ENCODE measurements around the gene B4GALNT4.
"Not testable (repeated sequence)": the region's sequence is repeated elsewhere in the genome, so short reads cannot be mapped to it uniquely, and the experiment has no call there.

Gene B4GALNT4

GRCh38 chr11:385594-386351, 16.5 kb downstream of the B4GALNT4 start:
- no peaks in the 10 kb centered on the region for H3K27me3 ChIP-seq (ENCODE audit: control insufficient read depth, insufficient read depth, low read length, poor library complexity, severe bottlenecking)
- no peaks in the 10 kb centered on the region for H3K9me3 ChIP-seq (ENCODE audit: control insufficient read depth, low read length)
- H3K4me1 ChIP-seq (ENCODE audit: control insufficient read depth, insufficient read depth, low read length) = no peaks in the 10 kb centered on the region
- H3K4me3 ChIP-seq (ENCODE audit: insufficient read depth, low read depth, low read length) = no peak overlapping the region
- H3K27ac ChIP-seq (ENCODE audit: insufficient read depth, low read depth, low read length, poor library complexity, severe bottlenecking) = no peak overlapping the region
- WGBS, 2 experiments = 91% methylated on average over 18 to 19 of the region's 19 CpGs
- H3K36me3 ChIP-seq (ENCODE audit: control insufficient read depth, insufficient read depth, low read length) = peaks cover 2% of the 10 kb centered on the region

GRCh38 chr11:386483-386882, 17.2 kb downstream of the B4GALNT4 start:
- H3K36me3 ChIP-seq (ENCODE audit: control insufficient read depth, insufficient read depth, low read length) = no peaks in the 10 kb centered on the region
- H3K27ac ChIP-seq (ENCODE audit: insufficient read depth, low read depth, low read length, poor library complexity, severe bottlenecking) = no peak overlapping the region
- H3K4me1 ChIP-seq (ENCODE audit: control insufficient read depth, insufficient read depth, low read length) = no peaks in the 10 kb centered on the region
- H3K27me3 ChIP-seq (ENCODE audit: control insufficient read depth, insufficient read depth, low read length, poor library complexity, severe bottlenecking) = no peaks in the 10 kb centered on the region
- H3K9me3 ChIP-seq (ENCODE audit: control insufficient read depth, low read length) = no peaks in the 10 kb centered on the region
- WGBS, 2 experiments = 86 to 90% methylated on average over 6 of the region's 6 CpGs
- no peak overlapping the region for H3K4me3 ChIP-seq (ENCODE audit: insufficient read depth, low read depth, low read length)

GRCh38 chr11:387193-387793, 18.0 kb downstream of the B4GALNT4 start:
- WGBS, 2 experiments = 75 to 83% methylated on average over 4 of the region's 4 CpGs

GRCh38 chr11:389369-389768, 20.1 kb downstream of the B4GALNT4 start:
- not testable (repeated sequence) for H3K9me3 ChIP-seq (ENCODE audit: control insufficient read depth, low read length); H3K36me3 ChIP-seq (ENCODE audit: control insufficient read depth, insufficient read depth, low read length)
- WGBS, 2 experiments = 91 to 95% methylated on average over 15 of the region's 17 CpGs

More at GRCh38 chr11:387193-387793, 18.0 kb downstream of the B4GALNT4 start:
- no peaks in the 10 kb centered on the region for H3K9me3 ChIP-seq (ENCODE audit: control insufficient read depth, low read length)
- H3K27ac ChIP-seq (ENCODE audit: insufficient read depth, low read depth, low read length, poor library complexity, severe bottlenecking) = no peak overlapping the region
- H3K27me3 ChIP-seq (ENCODE audit: control insufficient read depth, insufficient read depth, low read length, poor library complexity, severe bottlenecking) = no peaks in the 10 kb centered on the region
- no peak overlapping the region for H3K4me3 ChIP-seq (ENCODE audit: insufficient read depth, low read depth, low read length)
- H3K36me3 ChIP-seq (ENCODE audit: control insufficient read depth, insufficient read depth, low read length) = no peaks in the 10 kb centered on the region
- no peaks in the 10 kb centered on the region for H3K4me1 ChIP-seq (ENCODE audit: control insufficient read depth, insufficient read depth, low read length)

GRCh38 chr11:390175-390574, 20.9 kb downstream of the B4GALNT4 start:
- no peaks in the 10 kb centered on the region for H3K36me3 ChIP-seq (ENCODE audit: control insufficient read depth, insufficient read depth, low read length)
- H3K9me3 ChIP-seq (ENCODE audit: control insufficient read depth, low read length) = no peaks in the 10 kb centered on the region
- WGBS, 2 experiments = 75 to 78% methylated on average over 6 of the region's 11 CpGs
- no peak overlapping the region for H3K4me3 ChIP-seq (ENCODE audit: insufficient read depth, low read depth, low read length)
- H3K27ac ChIP-seq (ENCODE audit: insufficient read depth, low read depth, low read length, poor library complexity, severe bottlenecking) = no peak overlapping the region
- H3K27me3 ChIP-seq (ENCODE audit: control insufficient read depth, insufficient read depth, low read length, poor library complexity, severe bottlenecking) = no peaks in the 10 kb centered on the region
- H3K4me1 ChIP-seq (ENCODE audit: control insufficient read depth, insufficient read depth, low read length) = no peaks in the 10 kb centered on the region

More at GRCh38 chr11:389369-389768, 20.1 kb downstream of the B4GALNT4 start:
- H3K4me1 ChIP-seq (ENCODE audit: control insufficient read depth, insufficient read depth, low read length); H3K27me3 ChIP-seq (ENCODE audit: control insufficient read depth, insufficient read depth, low read length, poor library complexity, severe bottlenecking); H3K27ac ChIP-seq (ENCODE audit: insufficient read depth, low read depth, low read length, poor library complexity, severe bottlenecking); H3K4me3 ChIP-seq (ENCODE audit: insufficient read depth, low read depth, low read length): not testable (repeated sequence)

GRCh38 chr11:391117-392017, 22.1 kb downstream of the B4GALNT4 start:
- Histone ChIP-seq H3K27ac (ENCODE audit: insufficient read depth, low read depth, low read length, poor library complexity, severe bottlenecking) (no peak overlapping the region), H3K9me3 (ENCODE audit: control insufficient read depth, low read length) (no peaks in the 10 kb centered on the region), H3K4me1 (ENCODE audit: control insufficient read depth, insufficient read depth, low read length) (no peaks in the 10 kb centered on the region), H3K4me3 (ENCODE audit: insufficient read depth, low read depth, low read length) (no peak overlapping the region), H3K36me3 (ENCODE audit: control insufficient read depth, insufficient read depth, low read length) (no peaks in the 10 kb centered on the region), H3K27me3 (ENCODE audit: control insufficient read depth, insufficient read depth, low read length, poor library complexity, severe bottlenecking) (no peaks in the 10 kb centered on the region)
- WGBS, 2 experiments = 93% methylated on average over 38 of the region's 38 CpGs

GRCh38 chr11:392102-392777, 22.9 kb downstream of the B4GALNT4 start:
- Histone ChIP-seq H3K4me3 (ENCODE audit: insufficient read depth, low read depth, low read length) (no peak overlapping the region), H3K27me3 (ENCODE audit: control insufficient read depth, insufficient read depth, low read length, poor library complexity, severe bottlenecking) (no peaks in the 10 kb centered on the region), H3K27ac (ENCODE audit: insufficient read depth, low read depth, low read length, poor library complexity, severe bottlenecking) (no peak overlapping the region), H3K36me3 (ENCODE audit: control insufficient read depth, insufficient read depth, low read length) (no peaks in the 10 kb centered on the region), H3K4me1 (ENCODE audit: control insufficient read depth, insufficient read depth, low read length) (no peaks in the 10 kb centered on the region), H3K9me3 (ENCODE audit: control insufficient read depth, low read length) (no peaks in the 10 kb centered on the region)
- WGBS, 2 experiments = 92 to 93% methylated on average over 36 of the region's 36 CpGs

GRCh38 chr11:393219-394033, 24.1 kb downstream of the B4GALNT4 start:
- Histone ChIP-seq H3K9me3 (ENCODE audit: control insufficient read depth, low read length) (no peaks in the 10 kb centered on the region), H3K27ac (ENCODE audit: insufficient read depth, low read depth, low read length, poor library complexity, severe bottlenecking) (no peak overlapping the region), H3K27me3 (ENCODE audit: control insufficient read depth, insufficient read depth, low read length, poor library complexity, severe bottlenecking) (no peaks in the 10 kb centered on the region), H3K36me3 (ENCODE audit: control insufficient read depth, insufficient read depth, low read length) (no peaks in the 10 kb centered on the region), H3K4me1 (ENCODE audit: control insufficient read depth, insufficient read depth, low read length) (no peaks in the 10 kb centered on the region), H3K4me3 (ENCODE audit: insufficient read depth, low read depth, low read length) (no peak overlapping the region)
- WGBS, 2 experiments = 88 to 89% methylated on average over 17 of the region's 17 CpGs

GRCh38 chr11:394034-394857, 24.9 kb downstream of the B4GALNT4 start, which contains the start of gene PKP3:
Gene PKP3 (plus strand): TSS chr11:394209. CDS start chr11:394293, 84 bp downstream.
- H3K27ac ChIP-seq (ENCODE audit: insufficient read depth, low read depth, low read length, poor library complexity, severe bottlenecking) = no peak within 1 kb of the TSS
- WGBS, 2 experiments = 87% methylated on average over 57 of the region's 57 CpGs

More at GRCh38 chr11:394034-394857, 24.9 kb downstream of the B4GALNT4 start, which contains the start of gene PKP3:
- Histone ChIP-seq H3K27me3 (ENCODE audit: control insufficient read depth, insufficient read depth, low read length, poor library complexity, severe bottlenecking) (no peaks in the 10 kb centered on the region), H3K4me3 (ENCODE audit: insufficient read depth, low read depth, low read length) (no peak within 1 kb of the TSS), H3K9me3 (ENCODE audit: control insufficient read depth, low read length) (no peaks in the 10 kb centered on the region), H3K4me1 (ENCODE audit: control insufficient read depth, insufficient read depth, low read length) (no peaks in the 10 kb centered on the region), H3K36me3 (ENCODE audit: control insufficient read depth, insufficient read depth, low read length) (no peaks in the 10 kb centered on the region)
